Neural cell (in vitro differentiated cells): ENCODE data around the gene PPP2R2B.

ENCODE experiments used
- EZH2 ChIP-seq: fragments of 200-600, 300-800 bp; shearing (Covaris generic), sonication (generic); IDR thresholded peaks from 2 replicates; pipeline ENCODE4 v1.6.1; 2014; ENCODE audit warnings: antibody characterized with exemption, low read length, borderline replicate concordance, mild to moderate bottlenecking; ENCODE audit not compliant: insufficient read depth, poor library complexity, severe bottlenecking
- TF ChIP-seq, protein P1 (sequence below): fragments of 450-650 bp; IDR thresholded peaks from 2 replicates; pipeline ENCODE4 v1.5.1; 2014; ENCODE audit warnings: antibody characterized with exemption, mild to moderate bottlenecking, moderate library complexity; ENCODE audit not compliant: poor library complexity, severe bottlenecking

DNA sequence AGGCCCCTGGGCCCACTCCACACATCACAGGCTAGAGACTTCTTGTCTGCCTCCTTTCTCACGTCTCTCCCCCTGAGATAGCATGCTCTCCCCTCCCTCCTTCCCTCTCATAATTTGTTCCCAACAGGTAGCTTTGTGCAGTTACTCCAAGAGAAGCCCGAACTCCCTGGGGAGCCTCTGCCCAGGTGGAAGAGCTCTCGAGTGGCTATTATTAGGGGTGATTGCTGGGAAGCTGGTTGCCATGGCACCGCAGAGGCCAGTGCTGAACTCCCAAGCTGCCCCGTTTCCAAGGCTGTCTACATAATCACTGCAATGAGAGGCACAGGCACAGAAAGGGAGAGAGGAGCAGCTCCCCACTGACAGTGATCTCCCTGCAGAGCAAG lies 257.9 kb downstream of the PPP2R2B start:
- no peak for TF ChIP-seq EZH2
- TF ChIP-seq, protein P1, sequence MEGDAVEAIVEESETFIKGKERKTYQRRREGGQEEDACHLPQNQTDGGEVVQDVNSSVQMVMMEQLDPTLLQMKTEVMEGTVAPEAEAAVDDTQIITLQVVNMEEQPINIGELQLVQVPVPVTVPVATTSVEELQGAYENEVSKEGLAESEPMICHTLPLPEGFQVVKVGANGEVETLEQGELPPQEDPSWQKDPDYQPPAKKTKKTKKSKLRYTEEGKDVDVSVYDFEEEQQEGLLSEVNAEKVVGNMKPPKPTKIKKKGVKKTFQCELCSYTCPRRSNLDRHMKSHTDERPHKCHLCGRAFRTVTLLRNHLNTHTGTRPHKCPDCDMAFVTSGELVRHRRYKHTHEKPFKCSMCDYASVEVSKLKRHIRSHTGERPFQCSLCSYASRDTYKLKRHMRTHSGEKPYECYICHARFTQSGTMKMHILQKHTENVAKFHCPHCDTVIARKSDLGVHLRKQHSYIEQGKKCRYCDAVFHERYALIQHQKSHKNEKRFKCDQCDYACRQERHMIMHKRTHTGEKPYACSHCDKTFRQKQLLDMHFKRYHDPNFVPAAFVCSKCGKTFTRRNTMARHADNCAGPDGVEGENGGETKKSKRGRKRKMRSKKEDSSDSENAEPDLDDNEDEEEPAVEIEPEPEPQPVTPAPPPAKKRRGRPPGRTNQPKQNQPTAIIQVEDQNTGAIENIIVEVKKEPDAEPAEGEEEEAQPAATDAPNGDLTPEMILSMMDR: no peak
